Hair follicle dermal papilla cell (primary cell): Measurements from ENCODE around the gene URM1. TPM values are rescaled to one million over a fixed set of nuclear protein-coding genes. Genes with fewer than 3 reads are reported as not detected.

Source experiments
- total RNA-seq: library from RNA; depleted of rRNA; stranded (reverse); fragments of >200 nt; gene quantifications from 2 replicates; pipeline ENCODE4 v1.2.3, GENCODE V29; 2012

URM1 gene
- total RNA-seq = 39.4 and 42.7 TPM in 2 replicates

DNA sequence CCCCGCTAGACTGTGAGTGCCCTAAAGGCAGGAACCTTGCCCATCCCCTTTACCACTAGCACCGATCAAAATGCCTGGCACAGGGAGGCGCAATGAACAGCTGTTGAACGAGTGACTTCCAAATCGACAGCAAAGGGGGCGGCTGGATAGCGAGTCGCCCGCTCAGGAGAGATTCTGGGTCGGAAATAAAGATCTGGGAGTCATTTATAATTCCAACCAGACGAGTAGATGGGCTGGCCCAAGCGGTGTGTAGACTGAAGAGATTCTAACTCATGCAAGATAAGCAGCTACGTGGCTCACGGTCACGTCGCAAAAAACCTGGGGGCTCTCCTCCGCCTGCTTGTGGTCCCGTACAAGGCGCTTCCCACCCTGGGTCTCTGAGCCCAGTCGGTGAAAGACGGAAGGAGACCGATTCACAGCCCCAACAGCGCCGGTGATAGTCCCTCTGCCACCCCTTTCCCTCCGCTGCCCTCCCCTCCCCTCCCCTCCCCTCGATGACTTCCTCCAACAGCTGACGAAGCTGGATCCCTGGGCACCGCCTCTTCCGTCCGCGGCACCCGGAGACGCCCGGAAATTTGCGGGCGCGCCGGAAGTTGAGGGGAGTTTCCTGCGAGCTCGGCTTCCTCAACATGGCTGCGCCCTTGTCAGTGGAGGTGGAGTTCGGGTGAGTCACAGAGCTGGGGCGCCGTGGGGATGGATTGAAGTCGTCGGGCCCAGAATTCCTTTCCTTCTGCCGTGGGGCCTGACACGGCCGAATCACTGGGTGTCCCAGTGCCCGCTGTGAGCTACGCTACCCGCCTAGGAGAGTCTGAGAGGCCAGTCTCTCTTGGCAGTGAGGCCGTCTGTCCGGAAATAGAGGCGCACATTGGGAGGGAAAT lies at the start of gene URM1:
TSS of gene URM1 (plus strand) at position 623 of the 878 bp plus-strand sequence. CDS start at position 630, 7 bp downstream.

DNA sequence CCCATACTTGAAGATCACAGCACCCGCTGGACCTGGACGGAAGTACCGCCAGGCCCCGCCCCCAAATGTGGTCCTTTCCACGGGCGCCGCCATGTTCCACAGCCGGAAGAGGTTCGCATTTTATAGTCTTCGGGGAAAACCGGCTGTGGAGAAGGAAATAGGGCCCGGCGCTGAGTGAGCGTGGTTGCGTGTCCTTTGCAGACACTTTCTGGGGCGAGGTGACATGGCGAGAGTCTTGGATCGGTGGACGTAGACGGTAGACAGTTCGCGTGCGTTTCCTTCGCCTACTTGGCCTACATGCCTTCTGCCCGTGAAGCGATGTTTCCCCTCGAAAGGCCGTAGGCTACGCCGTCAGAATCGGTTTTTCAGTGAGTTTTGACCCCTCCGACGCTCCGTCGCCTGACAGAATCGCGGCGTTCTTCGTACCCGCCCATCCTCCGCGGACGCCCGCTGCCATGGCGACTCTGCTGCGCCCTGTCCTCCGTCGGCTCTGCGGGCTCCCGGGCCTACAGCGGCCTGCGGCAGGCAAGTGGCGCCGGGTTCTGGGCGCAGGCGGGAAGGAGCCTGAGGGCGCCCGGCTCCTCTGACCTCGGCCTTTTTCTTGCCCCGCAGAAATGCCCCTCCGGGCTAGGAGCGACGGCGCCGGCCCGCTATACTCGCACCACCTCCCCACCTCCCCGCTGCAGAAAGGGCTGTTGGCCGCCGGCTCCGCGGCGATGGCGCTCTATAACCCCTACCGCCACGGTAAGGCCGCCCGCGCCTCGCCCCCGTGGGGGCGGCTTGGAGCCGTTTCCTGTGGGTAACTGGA lies 48.6 kb upstream of the URM1 start, which contains the start of the genes COQ4 and TRUB2:
TSS of gene COQ4 (plus strand) at position 436 of the 808 bp plus-strand sequence. CDS start at position 456, 20 bp downstream.
TSS of gene TRUB2 (minus strand) at position 44 of the 808 bp plus-strand sequence. CDS start at position 5, 39 bp downstream.

GRCh38 chr9:128339761-128340690 lies 31.1 kb upstream of the URM1 start, which contains the start of gene SLC27A4:
TSS of gene SLC27A4 (plus strand) at chr9:128340527. CDS start at chr9:128343133, 2,606 bp downstream.

DNA sequence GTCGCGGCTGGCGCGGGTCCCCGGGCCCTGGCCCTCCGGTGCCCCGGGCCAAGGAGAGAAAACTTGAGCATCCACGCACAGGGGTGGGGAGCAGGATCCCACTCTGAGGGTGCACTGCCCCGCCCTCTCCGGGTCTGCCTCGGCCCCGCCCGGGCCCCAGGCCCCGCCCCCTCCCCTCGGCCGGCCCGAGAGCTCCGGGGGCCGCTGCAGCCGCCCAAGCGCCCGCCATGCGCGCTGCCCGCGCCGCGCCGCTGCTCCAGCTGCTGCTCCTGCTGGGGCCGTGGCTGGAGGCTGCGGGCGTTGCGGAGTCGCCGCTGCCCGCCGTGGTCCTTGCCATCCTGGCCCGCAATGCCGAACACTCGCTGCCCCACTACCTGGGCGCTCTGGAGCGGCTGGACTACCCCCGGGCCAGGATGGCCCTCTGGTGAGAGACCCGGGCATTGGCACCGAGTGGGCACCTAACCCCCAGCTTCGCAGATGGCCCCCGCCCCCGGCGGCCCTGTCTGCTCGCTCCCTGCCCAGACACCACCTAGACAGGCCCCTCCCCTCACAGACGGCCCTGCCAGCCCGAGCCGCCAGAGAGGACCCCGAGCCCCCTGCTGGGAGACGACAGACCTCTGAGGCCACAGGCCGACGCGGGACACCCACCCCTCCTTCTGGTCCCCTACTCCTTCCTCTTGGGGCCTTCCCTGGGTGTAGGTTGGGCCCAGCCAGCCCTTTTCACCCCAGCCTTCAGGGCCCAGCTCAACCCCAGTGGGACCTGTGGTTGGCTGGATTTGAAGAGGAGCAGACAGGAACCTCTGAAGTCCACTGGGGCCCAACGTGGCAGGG lies 49.7 kb downstream of the URM1 start, which contains the start of gene CERCAM:
TSS of gene CERCAM (plus strand) at position 207 of the 831 bp plus-strand sequence. CDS start at position 228, 21 bp downstream.

Other genes starting within 250 kb of the URM1 start
- gene PTGES2, start 243.6 kb upstream of the URM1 start, total RNA-seq = 45.7 and 48.0 TPM in 2 replicates
- 0.32 TPM in 1 of 2 replicates, not detected in the other for gene LCN2, start 221.9 kb upstream of the URM1 start, total RNA-seq
- 24.2 and 27.6 TPM in 2 replicates for gene BBLN, start 211.1 kb upstream of the URM1 start, total RNA-seq
- gene CIZ1, start 179.8 kb upstream of the URM1 start, total RNA-seq = 48.1 and 52.7 TPM in 2 replicates
- gene DNM1, start 168.0 kb upstream of the URM1 start, total RNA-seq = 59.6 and 119 TPM in 2 replicates
- gene GOLGA2, start 95.4 kb upstream of the URM1 start, total RNA-seq = 159 and 173 TPM in 2 replicates
- 16.6 and 18.0 TPM in 2 replicates for gene SWI5, start 95.1 kb upstream of the URM1 start, total RNA-seq
- gene TRUB2, start 48.9 kb upstream of the URM1 start, total RNA-seq = 16.9 and 17.9 TPM in 2 replicates
- 31.0 and 35.7 TPM in 2 replicates for gene COQ4, start 48.5 kb upstream of the URM1 start, total RNA-seq
- 23.3 and 23.5 TPM in 2 replicates for gene SLC27A4, start 30.8 kb upstream of the URM1 start, total RNA-seq
- gene CERCAM, start 49.5 kb downstream of the URM1 start, total RNA-seq = 194 and 208 TPM in 2 replicates
- gene ODF2, start 84.6 kb downstream of the URM1 start, total RNA-seq = 27.3 and 31.0 TPM in 2 replicates
- 25.8 and 28.1 TPM in 2 replicates for gene GLE1, start 133.3 kb downstream of the URM1 start, total RNA-seq
- 396 and 421 TPM in 2 replicates for gene SPTAN1, start 181.2 kb downstream of the URM1 start, total RNA-seq